Choroid plexus epithelial cell (primary cell): ENCODE data around the gene KHDC4.

Source experiments
- DNase-seq: peaks from one replicate; pipeline ENCODE4 v3.0.0-alpha.2; 2010; ENCODE audit warnings: low read depth
- H3K4me3 ChIP-seq: 2 replicates; pipeline ENCODE4 v1.5.1; 2011; ENCODE audit warnings: low read depth, mild to moderate bottlenecking, control low read depth, low read length, moderate library complexity
- CTCF ChIP-seq: conservative IDR thresholded peaks from 2 replicates; pipeline ENCODE4 v1.5.1; 2011; ENCODE audit warnings: low read depth, mild to moderate bottlenecking, control low read depth, inconsistent platforms, low read length, moderate library complexity

Gene KHDC4

GRCh38 chr1:155890251-155890650 lies 44.0 kb downstream of the KHDC4 start:
- no peak overlapping the region for H3K4me3 ChIP-seq
- DNase-seq, result no peak
- no peak for TF ChIP-seq CTCF

- H3K4me3 ChIP-seq, result no peak overlapping the region
- no peak for TF ChIP-seq CTCF
- peak; percentile 57 for DNase-seq
These were observed 44.6 kb downstream of the KHDC4 start for GRCh38 chr1:155889566-155889965.

GRCh38 chr1:155888481-155888880 lies 45.7 kb downstream of the KHDC4 start:
- DNase-seq, result peak; percentile 26
- H3K4me3 ChIP-seq, result no peak overlapping the region
- no peak for TF ChIP-seq CTCF

- DNase-seq, result peak; percentile 11
- TF ChIP-seq CTCF, result no peak
- no peak overlapping the region for H3K4me3 ChIP-seq
These were observed 49.2 kb downstream of the KHDC4 start for GRCh38 chr1:155884982-155885381.

GRCh38 chr1:155884031-155884960 lies 49.9 kb downstream of the KHDC4 start:
- DNase-seq, result peak; percentile 34
- H3K4me3 ChIP-seq, result no peak overlapping the region
- TF ChIP-seq CTCF, result no peak

- no peak for DNase-seq
- H3K4me3 ChIP-seq, result no peak overlapping the region
- TF ChIP-seq CTCF, result no peak
These were observed 51.4 kb downstream of the KHDC4 start for GRCh38 chr1:155882766-155883165.

GRCh38 chr1:155882235-155882634 lies 52.0 kb downstream of the KHDC4 start:
- no peak for TF ChIP-seq CTCF
- no peak overlapping the region for H3K4me3 ChIP-seq
- DNase-seq, result no peak
